Urinary bladder (tissue), 4 donors: Measurements from ENCODE around the gene PERP. TPM values are rescaled to one million over a fixed set of nuclear protein-coding genes. Genes with fewer than 3 reads are reported as not detected.

ENCODE experiments used
- DNase-seq: peaks from one replicate; pipeline ENCODE4 v3.0.0-alpha.2; 2015; ENCODE audit errors: extremely low spot score
- H3K27ac ChIP-seq: one replicate; pipeline ENCODE4 v1.5.1; 2013; ENCODE audit warnings: low read depth, mild to moderate bottlenecking, moderate library complexity
- H3K36me3 ChIP-seq: one replicate; pipeline ENCODE4 v1.6.1; 2013; ENCODE audit warnings: mild to moderate bottlenecking, moderate library complexity; ENCODE audit not compliant: insufficient read depth
- H3K4me1 ChIP-seq: one replicate; pipeline ENCODE4 v1.6.1; 2013; ENCODE audit warnings: mild to moderate bottlenecking, moderate library complexity; ENCODE audit not compliant: insufficient read depth
- H3K4me3 ChIP-seq: one replicate; pipeline ENCODE4 v1.5.1; 2013; ENCODE audit warnings: low read depth, low read length
- WGBS: extraction: QIAGEN DNeasy Blood & Tissue Kit; methylation state at CpG from one replicate; pipeline ENCODE4 v1.1.7; 2013; 5-methylcytosine and 5-hydroxymethylcytosine counted together
- polyA plus RNA-seq: library from polyadenylated mRNA; stranded (reverse); fragments of 200-250 nt; gene quantifications from one replicate; pipeline ENCODE4 v1.2.3, GENCODE V29; 2013
- total RNA-seq: library from RNA; depleted of rRNA; stranded (reverse); fragments of >200 nt; gene quantifications from one replicate; pipeline ENCODE4 v1.2.3, GENCODE V29; 2014
- donor health status: healthy with polysubstance abuse.
- donor health status: healthy.

The PERP gene
- total and polyA plus RNA-seq, 2 donors: 27.6 to 28.8 TPM

DNA sequence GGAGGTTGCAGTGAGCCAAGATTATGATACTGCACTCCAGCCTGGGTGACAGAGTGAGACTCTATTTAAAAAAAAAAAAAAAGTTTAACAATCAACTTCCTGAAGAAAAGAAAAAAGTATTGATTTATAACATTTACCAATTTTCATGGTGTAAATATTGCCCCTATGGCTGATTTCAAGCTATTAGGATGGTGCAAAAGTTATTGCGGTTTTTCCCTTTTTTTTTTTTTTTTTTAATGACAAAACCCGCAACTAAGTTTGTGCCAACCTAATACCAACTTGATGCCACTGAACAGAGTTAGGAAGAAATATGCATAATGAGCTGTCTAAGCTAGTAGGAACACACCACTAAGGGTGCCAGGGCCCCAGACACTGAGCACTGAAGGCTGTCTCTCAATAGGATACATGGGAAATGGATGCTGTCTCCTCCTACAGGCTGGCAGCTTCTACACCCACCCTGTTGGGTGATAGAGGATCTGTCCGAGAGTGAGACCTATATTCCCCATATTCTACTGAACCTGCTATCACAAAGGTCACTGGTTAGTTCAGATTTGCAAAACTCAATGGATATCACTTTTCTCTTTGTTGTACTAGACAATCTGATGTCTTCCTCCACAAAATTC, 6.5 kb upstream of the PERP start:
- H3K27ac ChIP-seq: no peak overlapping the region
- no peaks in the 10 kb centered on the region for H3K36me3 ChIP-seq
- H3K4me1 ChIP-seq: no peaks in the 10 kb centered on the region
- no peak for DNase-seq
- no peak overlapping the region for H3K4me3 ChIP-seq
- 76% methylated on average over 3 of the region's 3 CpGs for WGBS

DNA sequence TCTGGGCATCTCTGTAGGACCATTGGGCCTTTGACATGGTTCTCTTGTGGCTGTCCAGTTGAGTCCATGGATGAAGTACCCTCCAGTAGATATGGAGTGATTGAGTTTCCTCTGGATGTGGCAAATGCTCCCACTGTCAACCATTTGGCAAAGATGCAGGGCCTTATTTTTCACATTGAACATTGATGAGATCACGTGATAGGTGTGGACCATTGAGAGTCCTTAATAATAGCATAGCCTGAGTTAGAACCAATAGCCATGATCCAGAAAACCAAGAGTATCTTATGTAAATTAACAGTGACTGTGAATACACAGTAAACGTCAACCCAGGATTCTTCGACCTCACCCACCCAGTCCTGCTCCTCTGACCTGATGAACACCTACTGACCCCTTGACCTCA, 3.0 kb upstream of the PERP start:
- WGBS: 68% methylated on average over 3 of the region's 3 CpGs
- no peaks in the 10 kb centered on the region for H3K36me3 ChIP-seq
- H3K27ac ChIP-seq: no peak overlapping the region

DNA sequence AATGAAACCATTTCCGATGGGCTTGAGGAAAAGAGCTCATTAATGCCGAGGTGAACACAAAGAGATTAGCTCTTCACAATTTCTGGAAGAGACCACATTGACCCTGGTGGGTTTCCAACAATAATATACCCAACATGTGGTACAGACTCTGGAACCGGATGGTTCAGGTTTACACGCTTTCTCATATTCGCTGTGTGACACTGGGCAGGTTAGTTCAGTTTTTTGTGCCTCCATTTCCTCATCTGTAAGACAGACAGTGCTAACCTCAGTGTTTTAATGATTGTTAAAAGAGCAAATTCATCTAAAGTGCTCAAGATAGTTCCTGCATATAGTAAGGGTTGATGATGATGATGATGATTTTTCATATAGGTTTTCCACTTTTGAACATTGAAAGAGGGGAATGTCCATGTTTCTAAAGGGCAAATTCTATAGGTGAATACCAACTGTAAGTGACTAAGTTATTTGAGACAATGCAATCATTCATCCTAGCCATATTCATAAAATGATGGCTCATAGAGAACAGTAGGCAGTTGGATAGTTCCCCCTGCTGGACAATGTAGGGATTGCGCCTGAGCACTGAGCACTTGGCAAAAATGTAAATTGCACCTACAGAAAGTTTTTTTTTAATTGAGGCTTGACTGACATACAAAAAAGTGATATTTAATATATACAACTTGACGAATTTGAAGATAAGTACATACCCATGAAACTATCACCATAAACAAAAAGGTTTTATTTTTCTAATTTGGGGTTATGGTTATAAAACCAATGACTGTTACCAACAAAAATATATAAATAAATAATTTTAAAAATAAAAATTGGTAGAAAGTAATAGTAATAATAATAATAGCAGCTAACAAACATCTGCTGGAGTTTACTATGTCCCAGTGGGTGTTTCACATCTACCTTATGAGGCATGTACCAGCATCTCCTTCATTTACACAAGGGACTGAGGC, 2.1 kb upstream of the PERP start:
- H3K4me3 ChIP-seq: no peak overlapping the region
- H3K36me3 ChIP-seq: no peaks in the 10 kb centered on the region
- DNase-seq: no peak
- no peaks in the 10 kb centered on the region for H3K4me1 ChIP-seq
- H3K27ac ChIP-seq: no peak overlapping the region
- 48% methylated on average over 7 of the region's 7 CpGs for WGBS

More for the DNA sequence above, 3.0 kb upstream of the PERP start:
- H3K4me1 ChIP-seq: no peaks in the 10 kb centered on the region
- no peak overlapping the region for H3K4me3 ChIP-seq
- no peak for DNase-seq

DNA sequence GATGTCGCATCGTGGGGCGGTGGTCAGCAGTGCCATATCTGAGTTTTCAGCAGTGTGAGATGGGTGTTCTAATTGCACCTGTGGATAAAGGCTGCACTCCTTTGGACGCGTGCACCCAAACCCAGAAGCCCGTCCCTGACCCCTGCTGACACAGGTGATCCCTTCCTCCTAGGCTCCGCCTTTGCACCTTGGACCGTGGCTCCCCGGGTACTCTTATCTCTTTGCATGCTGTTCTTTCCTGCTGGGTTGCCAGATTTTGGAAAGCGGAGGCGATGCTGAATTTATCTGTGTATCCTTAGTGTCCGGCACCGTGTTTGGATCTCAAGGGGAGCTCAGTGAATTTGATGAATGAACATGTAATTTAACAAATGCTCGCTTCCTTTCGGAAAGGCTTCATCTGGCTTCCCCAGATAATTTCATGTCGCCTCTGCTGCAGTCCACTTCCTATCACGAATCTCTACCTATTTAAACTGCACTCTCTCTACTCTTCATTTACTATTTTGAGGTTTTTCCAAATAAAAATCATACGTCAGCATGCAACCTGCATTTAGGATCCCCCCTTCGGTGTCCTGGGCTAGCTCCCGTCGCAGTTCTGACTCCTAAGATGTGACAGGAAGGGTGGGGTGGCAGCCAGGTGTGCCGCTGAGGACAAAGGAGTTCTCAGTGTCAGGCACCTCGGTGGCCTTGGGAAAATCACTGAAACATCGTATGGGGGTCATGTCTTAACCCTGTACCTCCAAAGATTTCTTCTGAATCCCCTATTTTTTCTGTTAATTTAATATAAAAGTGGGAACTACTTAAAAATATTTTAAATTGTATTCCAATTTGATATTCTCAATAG, 753 bp upstream of the PERP start:
- DNase-seq: no peak

DNA sequence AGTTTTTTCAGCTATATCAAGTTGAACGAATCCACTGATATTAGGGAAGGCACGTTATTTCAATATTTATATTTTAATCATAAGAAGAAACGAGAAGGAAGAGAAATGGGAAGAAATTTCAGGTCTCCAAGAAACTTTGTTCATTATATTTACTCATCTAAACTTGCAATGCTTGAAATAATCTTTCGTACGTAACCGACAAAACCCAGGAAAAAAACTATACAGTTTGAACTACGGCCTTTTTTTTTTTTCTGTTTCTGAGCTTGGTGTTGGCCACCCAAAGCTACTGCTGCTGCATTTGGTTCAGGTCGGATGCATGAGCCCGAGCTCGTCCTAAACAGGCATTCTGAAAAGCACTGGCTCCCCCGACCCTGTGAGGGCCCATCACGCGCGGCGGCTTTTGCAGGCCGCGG, 548 bp downstream of the PERP start:
- Histone ChIP-seq H3K4me3 (peak overlapping the region; percentile 57), H3K36me3 (no peaks in the 10 kb centered on the region), H3K4me1 (no peaks in the 10 kb centered on the region), H3K27ac (peak overlapping the region; percentile 96)
- DNase-seq: no peak
- WGBS: 7% methylated on average over 17 of the region's 17 CpGs

More for the DNA sequence above, 753 bp upstream of the PERP start:
- Histone ChIP-seq H3K4me3 (peak overlapping the region; percentile 57), H3K4me1 (no peaks in the 10 kb centered on the region), H3K36me3 (no peaks in the 10 kb centered on the region), H3K27ac (peak overlapping the region; percentile 24)
- 11% methylated on average over 24 of the region's 24 CpGs for WGBS

DNA sequence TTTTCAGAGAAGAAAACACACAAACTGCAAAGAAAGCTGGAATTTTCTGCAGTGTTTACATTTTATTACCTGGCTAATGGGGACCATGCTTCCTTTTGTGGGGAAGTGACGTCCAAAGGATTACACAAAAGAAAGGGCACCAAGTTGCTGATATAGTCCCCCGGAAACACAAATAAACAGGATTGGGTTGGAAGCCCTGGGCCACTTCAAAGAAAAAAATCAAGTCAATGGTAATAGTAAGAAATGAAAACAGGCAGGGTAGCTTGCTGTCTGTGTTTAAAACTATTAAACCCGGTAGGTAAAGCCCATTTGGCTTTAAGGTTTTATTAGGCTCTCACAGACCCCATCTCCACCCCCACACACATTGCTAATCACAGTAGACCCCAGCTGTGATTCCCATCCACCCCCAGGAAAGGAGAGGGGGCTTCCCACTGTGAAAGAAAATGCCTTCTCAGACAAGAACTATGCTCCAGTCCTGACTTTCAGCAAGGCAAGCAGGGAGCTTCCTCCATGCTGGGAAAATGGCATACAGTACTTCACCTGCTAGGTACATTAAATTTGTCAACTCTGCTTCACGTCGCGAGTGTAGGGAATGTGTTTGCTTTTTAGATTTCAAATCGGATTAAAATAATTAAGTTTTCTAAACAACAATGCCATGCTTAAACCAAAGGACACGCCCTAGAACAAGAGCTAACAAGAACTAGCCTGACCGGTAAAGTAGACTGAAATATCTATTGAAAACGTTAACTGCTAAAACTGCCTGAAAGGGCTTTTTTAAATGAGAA, 1.1 kb downstream of the PERP start:
- Histone ChIP-seq H3K36me3 (no peaks in the 10 kb centered on the region), H3K4me1 (no peaks in the 10 kb centered on the region), H3K27ac (peak overlapping the region; percentile 44), H3K4me3 (peak overlapping the region; percentile 39)
- WGBS: 32% methylated on average over 10 of the region's 10 CpGs
- DNase-seq: no peak

DNA sequence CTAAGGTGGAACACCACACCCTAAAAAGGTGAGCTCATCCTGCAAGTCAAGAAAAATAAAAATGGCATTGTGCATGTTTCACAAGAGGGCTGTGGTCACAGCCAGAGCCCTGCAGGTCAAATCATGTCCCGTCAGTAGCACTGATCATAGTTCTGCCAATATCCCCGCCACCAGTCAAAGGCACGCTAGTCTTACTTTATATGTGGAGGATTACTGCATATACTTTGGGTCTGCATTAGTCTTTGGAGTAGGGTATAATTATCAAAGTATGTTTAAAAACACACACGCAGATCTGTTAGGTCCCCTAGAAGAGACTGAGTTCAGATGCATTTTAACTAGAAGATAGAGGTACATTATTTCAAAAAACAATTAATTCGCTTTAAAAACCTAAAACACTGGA, 1.8 kb downstream of the PERP start:
- Histone ChIP-seq H3K4me3 (peak overlapping the region; percentile 39), H3K27ac (no peak overlapping the region), H3K36me3 (no peaks in the 10 kb centered on the region), H3K4me1 (no peaks in the 10 kb centered on the region)
- 79% methylated on average over 5 of the region's 5 CpGs for whole genome bisulfite sequencing
- DNase-seq: no peak

DNA sequence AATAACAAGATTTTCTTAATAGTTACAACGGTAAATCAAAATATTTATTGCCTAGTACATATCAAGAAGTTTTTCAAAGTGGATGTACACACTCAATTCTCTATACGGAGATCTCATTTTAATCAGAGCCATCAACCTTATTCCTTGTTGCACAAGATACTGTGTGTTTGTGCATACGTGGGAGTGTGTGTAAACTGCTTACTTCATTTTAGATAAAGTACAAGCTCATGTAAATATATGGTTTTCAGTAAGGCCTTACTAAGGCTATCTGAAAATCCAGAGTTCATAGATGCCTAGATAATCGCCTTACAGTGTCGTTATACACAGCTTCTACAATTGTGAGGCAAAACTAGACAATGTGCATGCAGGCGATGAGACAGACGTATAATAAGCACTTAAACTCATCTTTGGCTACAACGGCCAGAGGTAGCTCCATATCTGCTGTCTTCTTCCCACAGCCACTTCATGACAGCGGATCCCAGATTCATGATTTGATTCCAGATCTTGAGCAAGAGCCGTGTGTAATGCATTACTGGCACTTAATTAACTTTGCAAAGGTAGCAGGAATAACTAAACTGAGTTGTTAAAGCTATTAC, 2.5 kb downstream of the PERP start:
- DNase-seq: no peak
- H3K27ac ChIP-seq: peak overlapping the region; percentile 66
- no peaks in the 10 kb centered on the region for H3K36me3 ChIP-seq
- WGBS: 76% methylated on average over 10 of the region's 10 CpGs
- no peaks in the 10 kb centered on the region for H3K4me1 ChIP-seq
- H3K4me3 ChIP-seq: no peak overlapping the region

DNA sequence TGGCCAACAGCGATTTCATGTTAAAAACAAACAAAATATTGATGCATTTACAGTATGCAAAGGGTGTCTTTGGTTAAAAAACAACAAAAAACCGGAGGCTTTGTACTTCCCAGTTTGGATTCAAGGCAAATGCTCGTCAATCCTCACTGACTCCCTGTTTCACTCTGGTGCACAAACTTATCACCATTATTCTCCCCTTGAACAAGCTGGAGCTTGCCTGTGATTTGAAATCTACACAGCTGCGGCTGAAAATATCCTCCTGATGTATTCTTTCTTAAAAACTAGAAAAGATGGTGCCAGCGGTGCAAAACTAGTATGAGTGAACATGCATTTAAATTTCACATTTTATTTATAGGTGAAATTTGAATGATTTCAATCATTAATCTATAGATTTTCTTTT, 3.3 kb downstream of the PERP start:
- DNase-seq: no peak
- Histone ChIP-seq H3K4me3 (no peak overlapping the region), H3K4me1 (no peaks in the 10 kb centered on the region), H3K27ac (no peak overlapping the region), H3K36me3 (no peaks in the 10 kb centered on the region)
- WGBS: 78% methylated on average over 5 of the region's 5 CpGs

DNA sequence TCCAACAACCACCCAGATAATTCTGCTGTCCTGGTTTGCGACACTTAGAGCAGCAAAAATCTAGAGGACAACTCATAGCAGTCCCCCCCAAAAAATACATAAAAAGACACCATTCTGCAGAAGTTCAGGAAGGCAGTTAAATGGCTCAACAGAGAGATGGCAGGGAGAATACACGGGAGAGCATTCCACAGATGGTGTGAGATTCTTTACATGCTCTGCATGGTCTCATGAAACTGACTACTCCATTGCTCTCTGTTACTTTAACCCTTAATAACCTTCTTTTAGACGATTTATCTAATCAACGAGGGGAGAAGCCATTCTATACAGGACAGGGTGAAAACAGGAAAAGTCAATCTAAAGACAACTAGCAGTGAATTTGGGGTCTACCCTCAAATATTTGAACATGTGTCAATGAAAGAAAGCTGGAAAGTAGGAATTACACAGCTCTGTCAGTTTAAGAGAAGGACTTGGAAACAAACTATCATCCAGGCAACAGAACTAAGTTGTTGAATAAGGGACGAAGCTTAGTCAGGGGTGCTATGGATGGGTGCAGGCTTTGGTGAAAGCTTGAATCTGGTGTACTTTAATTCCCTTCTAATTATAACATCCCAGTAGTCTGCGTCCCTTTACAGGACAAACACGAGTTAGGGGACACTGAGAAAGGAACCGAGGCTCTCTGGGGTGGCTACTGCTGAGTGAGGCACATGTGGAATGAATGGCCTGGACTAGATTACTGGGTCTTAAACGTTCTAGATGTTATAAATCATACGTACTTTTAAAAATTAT, 5.1 kb downstream of the PERP start:
- H3K36me3 ChIP-seq: no peaks in the 10 kb centered on the region
- H3K4me1 ChIP-seq: no peaks in the 10 kb centered on the region
- H3K27ac ChIP-seq: no peak overlapping the region
- no peak overlapping the region for H3K4me3 ChIP-seq
- WGBS: 62% methylated on average over 10 of the region's 10 CpGs
- DNase-seq: no peak

DNA sequence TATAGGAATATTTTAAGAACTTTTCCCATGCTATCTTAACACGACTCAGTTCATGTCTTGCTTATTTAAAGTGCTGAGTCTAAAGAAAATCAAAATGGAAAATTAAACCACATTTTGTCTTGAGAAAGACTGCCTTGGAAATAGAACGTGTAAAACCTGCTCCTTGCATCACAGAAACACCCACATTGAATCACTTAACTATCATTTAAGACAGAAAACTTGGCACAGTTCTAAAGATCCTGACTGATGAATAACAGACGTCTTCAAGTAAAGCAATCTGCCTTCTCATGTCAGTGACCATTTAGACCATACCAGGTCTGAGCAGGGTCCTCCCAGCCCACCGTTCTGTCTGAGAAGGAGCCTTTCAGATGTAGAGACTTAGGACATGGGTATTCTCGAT, 7.4 kb downstream of the PERP start:
- no peak for DNase-seq
- 48% methylated on average over 5 of the region's 5 CpGs for WGBS
- Histone ChIP-seq H3K27ac (no peak overlapping the region), H3K4me1 (no peaks in the 10 kb centered on the region), H3K36me3 (peaks cover 2% of the 10 kb centered on the region), H3K4me3 (no peak overlapping the region)

DNA sequence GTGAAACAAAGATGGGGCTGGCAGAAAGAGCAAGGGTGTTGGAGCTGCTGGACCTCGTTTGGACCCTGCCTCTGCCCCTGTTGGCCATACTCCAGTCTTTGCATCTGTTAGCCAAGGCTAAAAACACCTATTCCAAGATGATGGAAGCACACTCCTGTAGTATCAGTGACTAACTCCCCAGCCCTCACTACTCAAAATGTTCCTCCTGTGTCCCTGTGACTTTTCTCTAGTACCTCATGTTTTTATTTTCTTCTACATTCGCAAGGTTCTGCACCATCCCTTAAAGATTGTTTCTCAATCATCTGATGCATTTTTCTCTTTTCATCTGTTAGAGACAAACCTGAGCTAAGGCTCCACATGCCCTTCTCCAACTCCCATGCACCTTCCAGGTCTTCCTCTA, 8.9 kb downstream of the PERP start:
- H3K36me3 ChIP-seq: peaks cover 2% of the 10 kb centered on the region
- no peaks in the 10 kb centered on the region for H3K4me1 ChIP-seq
- WGBS: 84% methylated on average over 2 of the region's 2 CpGs
- no peak for DNase-seq
- H3K27ac ChIP-seq: no peak overlapping the region
- no peak overlapping the region for H3K4me3 ChIP-seq
